CD4-positive, alpha-beta T cell (primary cell): ENCODE results near the gene STXBP3. TPM values are rescaled to one million over a fixed set of nuclear protein-coding genes. Genes with fewer than 3 reads are reported as not detected.

Experiments
- ATAC-seq: fragments of 200-7000 bp; cut with Tn5 transposase; one replicate; pipeline ENCODE4 v1.10.0; 2022; ENCODE audit warnings: mild to moderate bottlenecking; ENCODE audit not compliant: poor library complexity
- CTCF ChIA-PET: fragments of 350-600 bp; sonication (Branson Sonifier 250); formaldehyde crosslinking; loops from one replicate; lab custom pipeline; 2021; ENCODE audit warnings: antibody characterized with exemption, inconsistent platforms; lab: Charles Lee
- POLR2A ChIA-PET: fragments of 350-600 bp; sonication (Branson Sonifier 250); formaldehyde crosslinking; loops from one replicate; lab custom pipeline; 2021; ENCODE audit warnings: antibody characterized with exemption, inconsistent platforms; lab: Charles Lee
- DNase-seq, 14 experiments: peaks; one replicate each; pipeline ENCODE4 v3.0.0-alpha.2; 2013 to 2020; ENCODE audit warnings: mixed read lengths in 2 of 14
- H3K27ac ChIP-seq, 2 donors: one replicate each; pipeline versions ENCODE4 v1.5.1 to v1.7.0; 2013; ENCODE audit warnings: low read length in 2 of 2, low read depth in 1 of 2, mild to moderate bottlenecking in 1 of 2
- H3K27me3 ChIP-seq, 2 experiments: 1 replicate in 1 of 2; 2 replicates in 1 of 2; pipeline versions ENCODE4 v1.6.1 to v1.7.0; 2013; ENCODE audit warnings: low read length in 2 of 2, control low read depth in 1 of 2, mild to moderate bottlenecking in 1 of 2, moderate library complexity in 1 of 2; ENCODE audit not compliant: insufficient read depth in 2 of 2, control insufficient read depth in 1 of 2
- H3K36me3 ChIP-seq: one replicate; pipeline ENCODE4 v1.6.1; 2013; ENCODE audit warnings: low read length, control low read depth; ENCODE audit not compliant: insufficient read depth
- H3K4me1 ChIP-seq: one replicate; pipeline ENCODE4 v1.6.1; 2013; ENCODE audit warnings: low read length, control low read depth; ENCODE audit not compliant: insufficient read depth
- H3K4me3 ChIP-seq: one replicate; pipeline ENCODE4 v1.5.1; 2013; ENCODE audit warnings: mild to moderate bottlenecking, low read length, moderate library complexity
- H3K9me3 ChIP-seq, 2 experiments: 1 replicate in 1 of 2; 2 replicates in 1 of 2; pipeline versions ENCODE4 v1.6.1 to v1.7.0; 2013; ENCODE audit warnings: low read length in 2 of 2, mild to moderate bottlenecking in 2 of 2, control low read depth in 1 of 2, moderate library complexity in 1 of 2; ENCODE audit not compliant: control insufficient read depth in 1 of 2, insufficient read depth in 1 of 2
- H3K27ac Mint-ChIP-seq: one replicate; pipeline ENCODE4 v1.8.0; 2020; ENCODE audit warnings: mixed read lengths
- H3K27me3 Mint-ChIP-seq: one replicate; pipeline ENCODE4 v1.8.0; 2021; ENCODE audit warnings: mixed read lengths
- H3K36me3 Mint-ChIP-seq: one replicate; pipeline ENCODE4 v1.8.0; 2021; ENCODE audit warnings: low read depth, mixed read lengths
- H3K4me1 Mint-ChIP-seq: one replicate; pipeline ENCODE4 v1.8.0; 2021; ENCODE audit warnings: low read depth, mixed read lengths
- H3K4me3 Mint-ChIP-seq: one replicate; pipeline ENCODE4 v1.8.0; 2020; ENCODE audit warnings: mild to moderate bottlenecking, mixed read lengths
- H3K9me3 Mint-ChIP-seq: one replicate; pipeline ENCODE4 v1.8.0; 2020; ENCODE audit warnings: mixed read lengths
- CTCF ChIP-seq: fragments of 200-600 bp; IDR thresholded peaks from one replicate; pipeline ENCODE4 v1.8.0; 2022; ENCODE audit warnings: antibody characterized with exemption, mild to moderate bottlenecking
- intact Hi-C, 2 experiments: fragments of 100-400 bp; cut with DNase I in 1 of 2; cut with micrococcal nuclease in 1 of 2; formaldehyde crosslinking; loops; one replicate each; pipeline versions ENCODE4 v1.15.1 to v1.9.0; 2023 to 2025; cut with DNase I, micrococcal nuclease
- polyA plus RNA-seq, 2 donors: library from polyadenylated mRNA; unstranded; fragments of 120-200 nt; gene quantifications; one replicate each; pipeline ENCODE4 v1.2.1, GENCODE V29; 2013
- total RNA-seq, 174 experiments: library from RNA in 2 of 174; stranded (reverse) in 2 of 174; gene quantifications; one replicate each; pipeline ENCODE4 v1.2.3 and lab custom pipeline; 2021 to 2026

STXBP3 gene
- total RNA-seq (10 to 100 TPM; 41.6 to 50.5 TPM), total RNA-seq (lab: John Stamatoyannopoulos, UW) (49.0 to 153 (median 82.3) reads per million in 172 experiments)
- polyA plus RNA-seq (2013, experiment 1 of 2) = 55.6 TPM
- polyA plus RNA-seq (2013, experiment 2 of 2) = 62.5 TPM

GRCh38 chr1:108746382-108747170, at the start of gene STXBP3:
Gene STXBP3 (plus strand): TSS chr1:108746674. CDS start chr1:108746738, 64 bp downstream.
- H3K36me3 Mint-ChIP-seq = peaks cover 29% of the 10 kb centered on the region
- CTCF ChIA-PET = interaction anchor here (0.6 to 1.3 kb wide), 4 partner anchors 54 to 1265 kb away, joined by 3 to 4 read pairs (median 4); partner anchors contain the start of gene PRPF38B
- DNase-seq = peak; percentile 99 to 100 (median 100)
- H3K4me3 Mint-ChIP-seq = peak within 1 kb of the TSS; percentile 97
- H3K9me3 ChIP-seq = no peaks in the 10 kb centered on the region
- H3K4me1 ChIP-seq = peaks cover 14% of the 10 kb centered on the region
- peak within 1 kb of the TSS; percentile 91 for H3K27ac Mint-ChIP-seq
- TF ChIP-seq CTCF = peak; percentile 92
- intact Hi-C loops = loop anchor here (1.0 to 10.0 kb wide), 10 partner anchors 44 to 1238 kb away; partner anchors contain the start of genes AHCYL1 (in 1 of the 2), CLCC1 (in 1 of the 2), EEIG2 (in 1 of the 2) and ELAPOR1 (in 1 of the 2)
- H3K4me1 Mint-ChIP-seq = peaks cover 44% of the 10 kb centered on the region
- peak; percentile 95 for ATAC-seq
- H3K4me3 ChIP-seq = peak within 1 kb of the TSS; percentile 92
- no peaks in the 10 kb centered on the region for H3K27me3 ChIP-seq
- H3K9me3 Mint-ChIP-seq = no peaks in the 10 kb centered on the region
- peak within 1 kb of the TSS; percentile 90 to 95 for H3K27ac ChIP-seq
- H3K36me3 ChIP-seq = peaks cover 6% of the 10 kb centered on the region
- POLR2A ChIA-PET = interaction anchor here (1.0 to 3.1 kb wide), 3 partner anchors 44 to 54 kb away, joined by 3 to 24 read pairs (median 9); partner anchors contain the start of gene PRPF38B
- H3K27me3 Mint-ChIP-seq = no peaks in the 10 kb centered on the region

GRCh38 chr1:108699375-108700332, 46.8 kb upstream of the STXBP3 start:
- TF ChIP-seq CTCF = no peak

More at GRCh38 chr1:108699375-108700332, 46.8 kb upstream of the STXBP3 start:
- peaks cover 84% of the 10 kb centered on the region for H3K36me3 Mint-ChIP-seq
- ChIA-PET POLR2A (no interaction called here), CTCF (no interaction called here)
- DNase-seq (no peak), ATAC-seq (no peak)
- peak overlapping the region; percentile 82 for H3K4me3 Mint-ChIP-seq
- H3K4me3 ChIP-seq = peak overlapping the region; percentile 24
- H3K4me1 ChIP-seq = peaks cover 38% of the 10 kb centered on the region
- H3K9me3 ChIP-seq = no peaks in the 10 kb centered on the region
- H3K27me3 ChIP-seq = no peaks in the 10 kb centered on the region
- H3K36me3 ChIP-seq = peaks cover 72% of the 10 kb centered on the region
- intact Hi-C loops = loop anchor here in 1 of 2 experiments (2.0 kb wide), 1 partner anchor 47 kb away; the partner anchor contains the start of gene STXBP3
- H3K4me1 Mint-ChIP-seq = peaks cover 76% of the 10 kb centered on the region
- H3K27ac ChIP-seq = peak overlapping the region; percentile 37 to 44
- H3K9me3 Mint-ChIP-seq = no peaks in the 10 kb centered on the region
- peak overlapping the region; percentile 97 for H3K27ac Mint-ChIP-seq
- H3K27me3 Mint-ChIP-seq = no peaks in the 10 kb centered on the region
